ENCODE measurements around the gene GRB10. TPM values are rescaled to one million over a fixed set of nuclear protein-coding genes. Genes with fewer than 3 reads are reported as not detected.

GRB10 gene
- polyA plus RNA-seq, 1 donor from 2014 or later = 78.4 TPM

DNA sequence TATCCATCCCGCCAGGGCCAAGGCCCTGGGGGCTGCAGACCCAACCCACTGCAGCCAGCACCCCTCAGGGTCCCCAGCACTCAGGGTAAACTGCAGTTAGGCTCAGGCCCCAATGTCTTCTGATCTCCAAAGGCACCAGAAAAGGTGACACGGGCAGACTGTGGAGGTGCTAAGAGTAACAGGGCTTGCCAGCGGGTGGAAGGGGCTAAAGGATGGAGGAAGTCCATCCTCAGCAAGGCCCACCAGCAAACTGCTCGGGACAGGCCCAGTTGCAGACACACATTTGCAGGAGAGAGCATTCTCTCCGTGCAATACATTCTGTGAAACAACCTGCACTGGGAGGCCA lies 121.9 kb downstream of the GRB10 start:
- no peak for TF ChIP-seq MXI1 (conservative IDR thresholded peaks at IDR 0.05; ENCODE audit: poor library complexity, severe bottlenecking)
- TF ChIP-seq CTCF (IDR thresholded peaks at IDR 0.05; ENCODE audit: poor library complexity, severe bottlenecking) = no peak
- no peak for TF ChIP-seq RAD21 (conservative IDR thresholded peaks at IDR 0.05)
- TF ChIP-seq EP300 (conservative IDR thresholded peaks at IDR 0.05; ENCODE audit: poor library complexity, severe bottlenecking) = no peak
- no peak for TF ChIP-seq POLR2AphosphoS5 (IDR thresholded peaks at IDR 0.05)
- TF ChIP-seq SMC3 (conservative IDR thresholded peaks at IDR 0.05; ENCODE audit: poor library complexity) = no peak
- TF ChIP-seq REST (IDR thresholded peaks at IDR 0.05; ENCODE audit: borderline replicate concordance) = no peak
- no peak for TF ChIP-seq TAF1 (IDR thresholded peaks at IDR 0.05; ENCODE audit: low read depth)
- no peak for TF ChIP-seq EZH2 (IDR thresholded peaks at IDR 0.05; ENCODE audit: borderline replicate concordance, insufficient read depth, low read length, poor library complexity, severe bottlenecking)

GRCh38 chr7:50660040-50660829 lies 122.5 kb downstream of the GRB10 start:
- no peak overlapping the region for H3K4me2 ChIP-seq (ENCODE audit: low read length)
- no peak overlapping the region for H3K27ac ChIP-seq (ENCODE audit: low read length)
- no peak overlapping the region for H2AFZ ChIP-seq (ENCODE audit: low read depth, low read length)
- H3K9me3 ChIP-seq (ENCODE audit: low read length) = no peaks in the 10 kb centered on the region
- no peak overlapping the region for H3K4me3 ChIP-seq (ENCODE audit: low read length)
- TF ChIP-seq EZH2 (IDR thresholded peaks at IDR 0.05; ENCODE audit: borderline replicate concordance, insufficient read depth, low read length, poor library complexity, severe bottlenecking) (no peak), POLR2AphosphoS5 (IDR thresholded peaks at IDR 0.05) (peak; percentile 5), REST (IDR thresholded peaks at IDR 0.05; ENCODE audit: borderline replicate concordance) (no peak), EP300 (conservative IDR thresholded peaks at IDR 0.05; ENCODE audit: poor library complexity, severe bottlenecking) (no peak), MXI1 (conservative IDR thresholded peaks at IDR 0.05; ENCODE audit: poor library complexity, severe bottlenecking) (no peak)
- H3K79me2 ChIP-seq (replicated peaks; ENCODE audit: insufficient read depth, low read length) = no peaks in the 10 kb centered on the region
- H3F3A ChIP-seq (ENCODE audit: insufficient read depth, low read length, poor library complexity, severe bottlenecking) = no peaks in the 10 kb centered on the region
- no peaks in the 10 kb centered on the region for H3K36me3 ChIP-seq (ENCODE audit: insufficient read depth, low read length)
- H3K9me2 ChIP-seq (ENCODE audit: insufficient read depth, low read length) = no peaks in the 10 kb centered on the region
- no peak overlapping the region for H3K9ac ChIP-seq (ENCODE audit: low read length)
- H4K20me1 ChIP-seq (ENCODE audit: insufficient read depth) = no peaks in the 10 kb centered on the region
- H3K27me3 ChIP-seq (ENCODE audit: insufficient read depth, low read depth, low read length) = no peaks in the 10 kb centered on the region

More for the DNA sequence above, 121.9 kb downstream of the GRB10 start:
- Histone ChIP-seq H3K36me3 (ENCODE audit: insufficient read depth, low read length) (no peaks in the 10 kb centered on the region), H3K27me3 (ENCODE audit: insufficient read depth, low read depth, low read length) (no peaks in the 10 kb centered on the region), H3K9ac (ENCODE audit: low read length) (no peak overlapping the region), H2AFZ (ENCODE audit: low read depth, low read length) (no peak overlapping the region), H3K79me2 (replicated peaks; ENCODE audit: insufficient read depth, low read length) (no peaks in the 10 kb centered on the region), H3F3A (ENCODE audit: insufficient read depth, low read length, poor library complexity, severe bottlenecking) (no peaks in the 10 kb centered on the region), H3K9me3 (ENCODE audit: low read length) (no peaks in the 10 kb centered on the region), H3K4me2 (ENCODE audit: low read length) (no peak overlapping the region), H3K9me2 (ENCODE audit: insufficient read depth, low read length) (no peaks in the 10 kb centered on the region), H3K27ac (ENCODE audit: low read length) (no peak overlapping the region), H3K4me3 (ENCODE audit: low read length) (no peak overlapping the region), H4K20me1 (ENCODE audit: insufficient read depth) (no peaks in the 10 kb centered on the region)
